NCI-H2196 (cell line): ENCODE data around the gene IQCC.

Experiments used
- DNase-seq: peaks from one replicate; lab custom pipeline; 2025; ENCODE audit not compliant: unreplicated experiment; lab: John Stamatoyannopoulos, UW

The IQCC gene

GRCh38 chr1:32195531-32195930 lies 9.9 kb upstream of the IQCC start:
- DNase-seq = no peak

DNA sequence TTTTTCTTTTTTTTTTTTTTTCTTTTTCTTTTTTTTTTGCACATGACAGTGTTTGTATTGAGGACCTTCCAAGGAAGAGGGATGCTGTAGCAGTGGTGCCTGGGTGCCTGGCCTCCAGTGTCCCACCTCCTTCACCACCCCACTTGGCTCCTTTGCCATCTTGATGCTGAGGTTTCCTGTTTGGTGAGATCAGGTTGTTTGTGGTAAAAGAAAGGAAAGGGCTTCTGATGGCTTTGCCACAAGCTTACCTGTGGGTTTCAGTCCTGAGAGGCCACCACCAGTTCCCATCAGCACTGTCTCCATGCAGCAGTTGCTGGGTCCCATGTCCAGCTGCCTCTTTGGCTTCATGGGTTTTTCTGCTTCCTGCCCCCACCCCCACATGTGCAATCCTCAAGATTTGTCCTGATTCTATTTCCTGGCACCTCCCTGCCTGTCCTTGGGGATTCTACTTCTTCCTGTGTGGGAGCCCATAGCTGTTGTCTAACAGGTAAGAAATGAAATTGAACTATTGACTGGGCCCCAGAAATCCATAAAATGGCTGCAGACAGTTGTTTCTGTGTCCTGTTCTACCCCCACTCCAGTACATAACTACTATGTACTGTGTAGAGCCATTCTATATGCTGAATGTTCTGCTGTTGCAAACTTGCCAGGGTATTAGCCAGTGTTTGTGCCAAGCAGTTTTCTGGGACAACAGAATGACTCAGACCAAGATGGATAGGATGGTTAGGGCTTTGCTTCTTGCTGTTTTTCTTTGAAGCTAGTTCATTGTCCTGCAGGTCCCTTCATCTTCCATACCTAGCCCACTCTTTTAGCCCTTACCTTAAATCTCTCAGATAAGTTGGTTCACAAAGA lies 9.3 kb upstream of the IQCC start:
- DNase-seq = no peak

DNA sequence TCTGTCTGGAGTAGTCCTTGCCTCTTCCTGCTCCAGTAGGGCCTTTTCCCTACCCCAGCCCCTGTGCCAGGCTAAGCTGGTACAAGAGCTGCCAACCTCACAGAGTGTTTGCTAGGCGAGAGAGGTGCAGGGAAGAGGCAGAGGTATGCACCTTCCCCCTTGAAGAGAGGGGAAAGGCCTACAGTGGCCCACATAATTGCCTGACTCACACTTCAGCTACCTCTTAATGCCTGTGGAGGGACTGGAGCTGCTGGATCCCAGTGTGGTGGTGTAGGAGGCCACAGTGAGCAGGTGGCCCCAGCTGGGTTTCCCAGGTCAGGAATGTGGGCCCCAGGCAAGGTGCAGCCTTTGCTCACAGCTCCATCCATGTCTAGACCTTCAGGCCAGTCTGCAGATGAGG lies 8.4 kb upstream of the IQCC start:
- no peak for DNase-seq

DNA sequence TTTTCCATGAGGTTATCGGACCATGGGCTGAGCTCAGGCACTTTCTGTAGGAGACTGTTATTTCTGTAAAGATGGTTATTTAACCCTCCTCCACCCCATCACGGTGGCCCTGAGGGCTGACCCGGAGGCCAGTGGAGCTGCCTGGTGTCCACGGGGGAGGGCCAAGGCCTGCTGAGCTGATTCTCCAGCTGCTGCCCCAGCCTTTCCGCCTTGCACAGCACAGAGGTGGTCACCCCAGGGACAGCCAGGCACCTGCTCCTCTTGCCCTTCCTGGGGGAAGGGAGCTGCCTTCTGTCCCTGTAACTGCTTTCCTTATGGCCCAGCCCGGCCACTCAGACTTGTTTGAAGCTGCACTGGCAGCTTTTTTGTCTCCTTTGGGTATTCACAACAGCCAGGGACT lies 7.6 kb upstream of the IQCC start:
- DNase-seq = no peak

DNA sequence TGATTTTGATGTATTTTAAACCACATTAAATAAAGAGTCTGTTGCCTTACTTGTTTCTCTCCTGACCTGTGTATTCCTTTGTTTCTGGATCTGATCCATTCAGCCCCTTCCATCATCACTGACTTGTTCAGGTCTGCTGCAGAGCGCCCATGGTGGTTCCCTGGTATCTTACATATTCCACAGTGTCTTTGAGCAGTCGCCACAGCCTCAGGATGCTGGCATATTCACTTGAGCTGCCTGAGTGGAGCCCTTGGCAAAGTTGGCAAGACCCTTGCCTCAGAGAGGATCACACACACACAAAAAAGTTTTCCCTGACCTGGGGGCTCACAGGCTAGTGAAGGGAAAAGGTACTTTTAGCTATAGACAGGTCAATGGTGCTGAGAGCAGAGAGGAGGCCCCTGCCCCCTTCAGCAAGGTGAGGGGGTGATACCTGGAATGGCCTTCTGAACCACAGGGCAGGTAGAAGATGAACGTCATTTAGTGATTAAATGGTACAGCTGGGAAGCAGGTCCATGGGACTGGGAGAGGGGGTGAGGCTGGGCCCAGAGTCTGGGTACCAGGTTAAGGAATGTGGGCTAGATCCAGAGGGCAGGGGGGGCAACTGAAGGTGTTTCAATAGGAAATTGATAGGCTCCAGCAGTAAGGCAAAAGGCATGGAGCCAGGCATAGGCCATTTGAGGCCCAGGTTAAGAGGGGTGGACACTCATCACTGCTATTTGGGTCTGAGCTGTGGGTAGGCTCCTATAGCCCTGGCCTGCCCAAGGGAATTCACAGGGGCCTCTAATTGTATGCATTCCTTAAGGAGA lies 7.0 kb upstream of the IQCC start:
- DNase-seq = no peak

DNA sequence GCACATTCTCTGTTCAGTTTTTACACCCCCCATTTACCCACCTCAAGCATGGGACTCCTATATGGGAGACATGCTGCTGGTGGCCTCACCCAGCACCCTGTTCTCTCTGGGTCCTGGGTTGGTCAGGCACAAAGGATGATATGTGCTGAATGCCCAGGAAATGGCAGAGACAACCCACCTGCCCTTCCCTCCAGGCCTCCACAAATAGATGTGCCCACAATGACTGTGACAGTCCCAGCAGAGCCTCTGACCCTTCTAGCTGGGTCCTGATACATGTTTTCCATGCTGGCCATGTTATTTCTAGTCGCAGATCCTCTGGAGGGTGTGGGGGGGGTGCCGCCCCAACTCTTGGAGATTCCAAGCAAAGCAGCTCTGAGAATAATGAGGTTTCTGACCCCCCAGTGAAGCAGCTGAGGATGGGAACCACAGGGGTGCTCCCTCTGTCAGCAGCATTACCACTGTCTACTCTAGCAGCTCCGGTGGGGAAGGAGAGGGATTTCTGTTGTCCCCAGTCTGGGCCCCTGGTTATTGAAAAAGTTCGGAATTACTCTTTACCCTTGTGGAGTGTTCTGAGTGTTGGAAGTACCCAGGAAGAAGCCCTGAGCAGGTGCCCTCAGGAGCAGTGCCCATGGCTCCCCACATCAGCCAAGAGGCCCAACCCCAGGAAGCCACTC lies 6.3 kb upstream of the IQCC start:
- no peak for DNase-seq

DNA sequence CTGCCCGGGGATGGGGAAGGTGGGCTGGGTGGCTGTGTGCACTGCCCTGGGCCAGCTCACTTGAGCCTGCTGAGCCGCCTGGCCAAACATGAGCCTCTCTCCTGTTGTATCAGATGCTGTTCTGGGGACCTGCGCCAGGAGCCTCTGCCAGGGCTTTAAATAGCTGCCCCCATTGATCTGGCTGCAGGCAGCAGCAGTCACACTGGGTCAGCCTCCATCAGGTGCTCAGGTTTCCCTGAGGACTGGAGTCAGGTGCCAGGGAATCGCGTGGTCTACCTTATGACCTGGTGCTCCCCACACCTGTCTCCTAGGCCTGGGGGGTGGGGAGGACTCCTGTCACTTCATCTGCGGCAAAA lies 5.8 kb upstream of the IQCC start:
- DNase-seq = peak; percentile 88

DNA sequence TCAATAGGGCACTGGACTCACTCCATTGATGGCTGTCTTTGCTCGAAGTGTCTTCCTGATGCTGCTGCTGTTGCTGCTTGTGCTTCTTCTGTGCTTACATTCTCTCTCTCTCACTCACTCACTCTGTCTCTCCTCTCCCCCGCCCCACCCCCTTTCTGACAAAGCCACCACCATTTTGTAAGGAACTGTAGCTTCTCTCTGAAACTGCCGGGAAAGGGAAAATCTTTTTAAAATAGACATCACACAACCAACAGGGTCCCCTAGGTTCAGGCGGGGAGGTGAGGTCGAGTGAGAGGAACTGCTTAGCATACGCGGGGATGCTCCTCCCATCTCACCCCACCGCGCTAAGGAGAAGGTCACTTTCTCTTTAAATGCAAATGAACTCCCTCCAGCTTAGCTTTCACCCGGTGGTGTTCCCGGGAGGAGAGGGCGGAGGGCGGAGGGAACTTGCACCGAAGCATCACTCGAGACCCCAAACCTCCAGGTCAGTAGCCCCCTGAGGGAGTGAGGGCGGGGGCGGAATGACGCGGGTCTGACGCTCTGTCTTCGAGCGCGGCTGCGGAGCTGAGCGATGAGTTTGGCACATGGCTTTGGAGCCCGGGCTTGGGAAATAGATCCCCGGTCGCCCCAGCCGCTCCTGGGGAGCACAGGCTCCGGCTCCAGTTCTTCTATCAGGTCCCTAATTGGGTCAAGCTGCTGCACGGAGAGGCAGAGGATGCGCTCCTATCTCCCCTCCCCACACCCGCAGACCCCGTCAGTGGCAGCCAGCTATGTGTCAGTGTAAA lies 5.1 kb upstream of the IQCC start, which contains the start of gene CCDC28B:
Gene CCDC28B, plus strand, starts transcription at position 370 of the 785 bp plus-strand sequence. CDS start 1,341 bp downstream, outside the sequence.
- peak; percentile 80 for DNase-seq

- peak; percentile 41 for DNase-seq
These were observed 4.2 kb upstream of the IQCC start for GRCh38 chr1:32201011-32201855.

DNA sequence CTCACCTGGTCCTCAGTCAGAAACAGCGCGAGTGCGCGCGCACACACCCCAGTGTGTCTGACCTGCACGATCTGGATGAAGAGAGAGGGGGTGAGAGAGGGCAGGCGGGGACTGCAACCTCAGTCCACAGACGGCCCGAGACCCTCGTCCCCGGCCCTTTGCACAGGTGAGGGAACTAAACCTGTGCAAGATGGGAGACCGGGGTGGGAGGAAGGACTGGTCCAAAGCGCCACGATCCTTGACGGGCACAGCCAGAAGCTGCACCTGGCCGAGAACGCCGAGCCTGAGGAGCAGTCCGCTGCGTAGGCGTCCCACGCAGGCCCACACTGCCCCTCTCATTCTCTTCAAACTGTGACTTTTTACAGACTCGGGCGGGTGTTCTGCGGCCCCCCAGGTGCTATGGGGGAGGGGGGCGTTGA lies 519 bp upstream of the IQCC start:
- DNase-seq = no peak

DNA sequence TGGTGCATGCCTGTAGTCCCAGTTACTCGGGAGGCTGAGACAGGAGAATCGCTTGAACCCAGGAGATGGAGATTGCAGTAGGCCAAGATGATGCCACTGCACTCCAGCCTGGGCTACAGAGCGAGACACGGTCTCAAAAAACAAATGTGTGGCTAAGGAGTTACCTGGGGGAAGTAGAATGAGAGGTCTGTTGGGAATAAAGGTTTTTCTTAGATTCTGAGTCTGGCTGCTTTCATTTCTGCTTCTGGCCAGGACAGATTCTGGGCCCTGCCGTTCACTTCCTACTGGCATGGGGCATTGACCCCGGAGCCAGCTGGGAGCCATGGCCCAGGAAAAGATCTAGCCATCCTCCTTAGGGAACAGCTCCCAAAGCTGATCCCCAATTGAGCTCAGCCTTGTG lies 3.0 kb downstream of the IQCC start:
- no peak for DNase-seq

DNA sequence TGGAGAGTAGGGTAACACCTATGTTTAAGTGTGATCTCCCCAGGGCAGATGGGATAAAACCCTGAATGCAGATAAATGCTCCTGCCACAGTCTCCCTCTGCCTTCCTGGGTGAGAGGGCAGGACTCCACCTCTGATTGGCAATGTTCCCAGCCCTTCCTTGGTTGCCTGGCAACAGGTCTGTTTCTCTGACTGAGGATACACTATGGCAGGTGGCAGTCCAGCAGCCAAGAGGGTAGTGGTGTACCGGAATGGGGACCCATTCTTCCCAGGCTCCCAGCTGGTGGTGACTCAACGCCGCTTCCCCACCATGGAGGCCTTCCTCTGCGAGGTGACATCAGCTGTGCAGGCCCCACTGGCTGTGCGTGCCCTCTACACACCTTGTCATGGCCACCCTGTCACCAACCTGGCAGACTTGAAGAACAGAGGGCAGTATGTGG lies 3.4 kb downstream of the IQCC start, which contains the start of gene DCDC2B:
Gene DCDC2B, plus strand, starts transcription at position 199 of the 438 bp plus-strand sequence. Its CDS starts 5 bp downstream, at position 204.
- DNase-seq = peak; percentile 97

DNA sequence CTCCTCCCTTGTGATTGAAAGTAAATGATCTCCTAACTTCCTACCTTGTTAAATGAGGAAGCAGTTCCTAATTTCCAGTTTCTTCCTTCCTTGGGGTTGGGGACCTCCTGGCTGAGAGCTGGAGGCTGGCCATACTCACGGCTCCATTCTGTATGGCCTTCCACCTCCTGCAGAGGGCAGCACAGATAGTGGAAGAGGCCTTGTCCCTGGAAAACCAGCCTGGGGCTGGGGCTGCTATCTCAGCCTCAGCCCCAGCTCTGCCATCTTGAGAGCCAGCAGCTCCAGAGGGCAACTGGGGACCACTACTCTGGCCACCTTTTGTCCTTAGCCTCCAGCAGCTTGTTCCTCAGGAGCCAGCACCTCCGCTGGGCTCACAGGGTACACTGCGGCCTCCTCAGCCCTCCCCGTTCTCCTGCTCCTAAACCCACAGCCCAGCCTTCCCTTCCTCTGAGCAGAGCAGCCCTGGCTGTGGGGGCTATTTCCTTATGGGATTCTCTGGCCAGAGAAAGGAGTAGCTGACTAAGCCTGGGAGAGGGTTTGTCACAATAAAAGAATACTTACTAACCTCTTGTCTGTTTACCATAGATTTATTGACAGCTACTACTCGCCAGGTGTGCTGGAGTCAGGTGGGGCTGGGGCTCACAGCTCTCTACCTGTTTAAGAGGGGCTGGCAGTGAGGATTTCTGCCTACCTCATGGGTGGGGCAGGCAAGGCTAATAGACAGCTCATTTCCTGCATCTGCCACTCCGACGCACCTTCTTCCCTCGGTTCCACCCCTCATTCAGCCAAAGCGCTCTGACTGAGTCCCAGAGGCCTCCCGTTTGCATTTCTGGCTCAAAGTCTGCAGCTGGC lies 10.4 kb downstream of the IQCC start:
- peak; percentile 84 for DNase-seq

GRCh38 chr1:32216566-32216965 lies 11.1 kb downstream of the IQCC start:
- no peak for DNase-seq

DNA sequence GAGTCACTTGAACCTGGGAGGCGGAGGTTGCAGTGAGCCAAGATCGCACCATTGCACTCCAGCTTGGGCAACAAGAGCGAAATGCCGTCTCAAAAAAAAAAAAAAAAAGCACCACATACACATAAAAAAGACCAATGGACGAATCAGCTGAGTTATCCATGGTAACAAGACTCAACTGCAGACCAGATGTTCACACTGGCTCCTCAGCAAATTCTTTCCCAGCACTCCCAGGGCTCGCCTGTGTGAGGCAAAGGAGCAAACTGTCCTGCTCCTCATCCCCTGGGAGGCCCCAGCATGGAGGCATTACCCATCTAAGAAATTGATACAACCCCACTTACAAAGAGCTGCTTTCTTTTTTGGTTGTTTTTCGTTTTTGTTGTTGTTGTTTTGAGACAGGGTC lies 13.6 kb downstream of the IQCC start:
- no peak for DNase-seq

GRCh38 chr1:32220746-32221580 lies 15.5 kb downstream of the IQCC start:
- DNase-seq = peak; percentile 39

- DNase-seq = no peak
These were observed 16.1 kb downstream of the IQCC start for GRCh38 chr1:32221581-32221979.
